Measurements from ENCODE around the gene CES3.

DNA sequence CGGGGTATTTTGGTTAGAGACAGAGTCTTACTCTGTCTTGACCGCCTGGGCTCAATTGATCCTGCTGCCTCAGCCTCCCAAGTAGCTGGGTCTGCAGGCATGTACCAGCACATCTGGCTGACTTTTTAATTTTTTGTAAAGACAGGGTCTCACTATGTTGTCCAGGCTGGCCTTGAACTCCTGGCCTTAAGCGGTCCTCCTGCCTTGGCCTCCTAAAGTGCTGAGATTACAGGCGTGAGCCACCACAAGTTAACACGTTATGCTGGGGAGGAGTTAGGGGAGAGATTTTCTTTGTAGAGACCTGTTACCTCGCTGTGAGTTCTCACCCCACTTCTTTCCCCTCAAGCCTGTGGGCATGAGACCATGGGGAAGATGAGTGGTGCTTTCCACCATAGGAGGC lies 25.5 kb downstream of the CES3 start:
- TF ChIP-seq, protein P1, sequence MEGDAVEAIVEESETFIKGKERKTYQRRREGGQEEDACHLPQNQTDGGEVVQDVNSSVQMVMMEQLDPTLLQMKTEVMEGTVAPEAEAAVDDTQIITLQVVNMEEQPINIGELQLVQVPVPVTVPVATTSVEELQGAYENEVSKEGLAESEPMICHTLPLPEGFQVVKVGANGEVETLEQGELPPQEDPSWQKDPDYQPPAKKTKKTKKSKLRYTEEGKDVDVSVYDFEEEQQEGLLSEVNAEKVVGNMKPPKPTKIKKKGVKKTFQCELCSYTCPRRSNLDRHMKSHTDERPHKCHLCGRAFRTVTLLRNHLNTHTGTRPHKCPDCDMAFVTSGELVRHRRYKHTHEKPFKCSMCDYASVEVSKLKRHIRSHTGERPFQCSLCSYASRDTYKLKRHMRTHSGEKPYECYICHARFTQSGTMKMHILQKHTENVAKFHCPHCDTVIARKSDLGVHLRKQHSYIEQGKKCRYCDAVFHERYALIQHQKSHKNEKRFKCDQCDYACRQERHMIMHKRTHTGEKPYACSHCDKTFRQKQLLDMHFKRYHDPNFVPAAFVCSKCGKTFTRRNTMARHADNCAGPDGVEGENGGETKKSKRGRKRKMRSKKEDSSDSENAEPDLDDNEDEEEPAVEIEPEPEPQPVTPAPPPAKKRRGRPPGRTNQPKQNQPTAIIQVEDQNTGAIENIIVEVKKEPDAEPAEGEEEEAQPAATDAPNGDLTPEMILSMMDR (IDR thresholded peaks at IDR 0.05; ENCODE audit: poor library complexity, severe bottlenecking): no peak
- TF ChIP-seq EP300 (conservative IDR thresholded peaks at IDR 0.05; ENCODE audit: poor library complexity, severe bottlenecking): no peak
- no peak for TF ChIP-seq RAD21 (conservative IDR thresholded peaks at IDR 0.05)
- no peak for TF ChIP-seq EZH2 (IDR thresholded peaks at IDR 0.05; ENCODE audit: borderline replicate concordance, insufficient read depth, low read length, poor library complexity, severe bottlenecking)
- no peak for TF ChIP-seq TAF1 (IDR thresholded peaks at IDR 0.05; ENCODE audit: low read depth)
- no peak for TF ChIP-seq POLR2AphosphoS5 (IDR thresholded peaks at IDR 0.05)
